GM19025 (cell line): ENCODE measurements around the gene BCAS1.

Experiments used
- ATAC-seq: cut with Tn5 transposase; IDR thresholded peaks from one replicate; pipeline ENCODE4 v1.9.1; 2021; ENCODE audit warnings: mild to moderate bottlenecking, low read depth, moderate library complexity; ENCODE audit not compliant: unreplicated experiment

BCAS1 gene

GRCh38 chr20:54078296-54078984 is 8.0 kb upstream of the BCAS1 start:
- peak; percentile 47 for ATAC-seq

GRCh38 chr20:54076259-54076658 is 5.9 kb upstream of the BCAS1 start:
- ATAC-seq: no peak

GRCh38 chr20:54075322-54075721 is 4.9 kb upstream of the BCAS1 start:
- no peak for ATAC-seq

GRCh38 chr20:54074511-54074910 is 4.1 kb upstream of the BCAS1 start:
- no peak for ATAC-seq

- ATAC-seq: no peak
Measured at GRCh38 chr20:54073288-54073687, 2.9 kb upstream of the BCAS1 start.

- ATAC-seq: no peak
Measured at GRCh38 chr20:54069501-54069971, 858 bp downstream of the BCAS1 start.

- no peak for ATAC-seq
Measured at GRCh38 chr20:54068966-54069365, 1.4 kb downstream of the BCAS1 start.

GRCh38 chr20:54068495-54068894 is 1.9 kb downstream of the BCAS1 start:
- no peak for ATAC-seq

GRCh38 chr20:54067606-54068174 is 2.7 kb downstream of the BCAS1 start:
- ATAC-seq: peak; percentile 48

GRCh38 chr20:54065601-54066038 is 4.8 kb downstream of the BCAS1 start:
- ATAC-seq: no peak

- no peak for ATAC-seq
Measured at GRCh38 chr20:54064939-54065338, 5.5 kb downstream of the BCAS1 start.

GRCh38 chr20:54063992-54064676 is 6.3 kb downstream of the BCAS1 start:
- ATAC-seq: peak; percentile 42

- no peak for ATAC-seq
Measured at GRCh38 chr20:54063580-54063979, 6.8 kb downstream of the BCAS1 start.

GRCh38 chr20:54062812-54063280 is 7.5 kb downstream of the BCAS1 start:
- no peak for ATAC-seq

- no peak for ATAC-seq
Measured at GRCh38 chr20:54061101-54061881, 9.1 kb downstream of the BCAS1 start.

GRCh38 chr20:54059691-54060364 is 10.6 kb downstream of the BCAS1 start:
- no peak for ATAC-seq

GRCh38 chr20:54058420-54059139 is 11.8 kb downstream of the BCAS1 start:
- ATAC-seq: peak; percentile 52

- ATAC-seq: no peak
Measured at GRCh38 chr20:54056762-54057639, 13.4 kb downstream of the BCAS1 start.

GRCh38 chr20:54054516-54054915 is 15.9 kb downstream of the BCAS1 start:
- ATAC-seq: no peak
